GM23248 (cell line): ENCODE results near the gene CHDH.

Experiments
- EZH2 ChIP-seq: fragments of 200-600 bp; sonication (generic); IDR thresholded peaks from 2 replicates; pipeline ENCODE4 v1.6.1; 2018; ENCODE audit warnings: antibody characterized with exemption, mild to moderate bottlenecking; ENCODE audit not compliant: insufficient read depth, poor library complexity, severe bottlenecking
- EZH2phosphoT487 ChIP-seq: fragments of 200-600 bp; sonication (generic); IDR thresholded peaks from 2 replicates; pipeline ENCODE4 v1.6.1; 2018; ENCODE audit warnings: antibody characterized with exemption, moderate library complexity, mild to moderate bottlenecking, low read depth; ENCODE audit not compliant: insufficient read depth

- TF ChIP-seq EZH2 (no peak), EZH2phosphoT487 (no peak)
Observed at GRCh38 chr3:53821631-53822121, 24.5 kb downstream of the CHDH start.
